Activated naive CD4-positive, alpha-beta T cell treated with anti-CD3 and anti-CD28 coated beads, Interleukin-2, amount 10 ng/mL, durations not matched to agents 7 days and 5 days (primary cell): ENCODE measurements around the gene TPCN2.

Source experiments
- CTCF ChIA-PET: fragments of 350-600 bp; sonication (Branson Sonifier 250); formaldehyde crosslinking; loops from one replicate; lab custom pipeline; 2021; ENCODE audit warnings: antibody characterized with exemption; lab: Charles Lee
- DNase-seq: peaks from one replicate; pipeline ENCODE4 v3.0.0-alpha.2; 2020
- H3K27ac Mint-ChIP-seq: one replicate; pipeline ENCODE4 v1.8.0; 2021; ENCODE audit warnings: mild to moderate bottlenecking, moderate library complexity, mixed read lengths
- H3K27me3 Mint-ChIP-seq: one replicate; pipeline ENCODE4 v1.8.0; 2021; ENCODE audit warnings: mild to moderate bottlenecking, mixed read lengths
- H3K36me3 Mint-ChIP-seq: one replicate; pipeline ENCODE4 v1.8.0; 2021; ENCODE audit warnings: mixed read lengths
- H3K4me1 Mint-ChIP-seq: one replicate; pipeline ENCODE4 v1.8.0; 2021; ENCODE audit warnings: mixed read lengths
- H3K4me3 Mint-ChIP-seq: one replicate; pipeline ENCODE4 v1.8.0; 2021; ENCODE audit warnings: mild to moderate bottlenecking, moderate library complexity, mixed read lengths
- H3K9me3 Mint-ChIP-seq: one replicate; pipeline ENCODE4 v1.8.0; 2021; ENCODE audit warnings: mixed read lengths

Gene TPCN2

DNA sequence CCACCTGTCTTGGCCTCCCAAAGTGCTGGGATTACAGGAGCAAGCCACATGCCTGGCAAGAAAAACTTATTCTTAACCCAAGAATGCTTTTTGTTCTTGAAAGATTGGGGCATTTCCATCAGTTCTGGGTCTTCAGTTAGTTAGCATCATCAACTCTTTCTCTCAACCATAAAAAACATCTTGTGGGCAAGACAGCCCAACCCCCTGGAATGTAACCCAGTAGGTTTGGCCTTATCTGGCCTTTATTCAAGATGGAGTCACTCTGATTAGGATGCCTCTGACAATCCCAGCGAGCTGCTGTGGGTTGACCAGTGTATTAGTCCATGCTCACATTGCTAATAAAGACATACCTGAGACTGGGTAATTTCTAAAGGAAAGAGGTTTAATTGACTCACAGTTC, 9.2 kb upstream of the TPCN2 start:
- H3K4me1 Mint-ChIP-seq, result no peaks in the 10 kb centered on the region
- no peaks in the 10 kb centered on the region for H3K36me3 Mint-ChIP-seq
- DNase-seq, result no peak
- H3K27ac Mint-ChIP-seq, result no peak overlapping the region
- CTCF ChIA-PET, result no interaction called here
- no peaks in the 10 kb centered on the region for H3K9me3 Mint-ChIP-seq
- H3K27me3 Mint-ChIP-seq, result peaks cover 42% of the 10 kb centered on the region
- no peak overlapping the region for H3K4me3 Mint-ChIP-seq

DNA sequence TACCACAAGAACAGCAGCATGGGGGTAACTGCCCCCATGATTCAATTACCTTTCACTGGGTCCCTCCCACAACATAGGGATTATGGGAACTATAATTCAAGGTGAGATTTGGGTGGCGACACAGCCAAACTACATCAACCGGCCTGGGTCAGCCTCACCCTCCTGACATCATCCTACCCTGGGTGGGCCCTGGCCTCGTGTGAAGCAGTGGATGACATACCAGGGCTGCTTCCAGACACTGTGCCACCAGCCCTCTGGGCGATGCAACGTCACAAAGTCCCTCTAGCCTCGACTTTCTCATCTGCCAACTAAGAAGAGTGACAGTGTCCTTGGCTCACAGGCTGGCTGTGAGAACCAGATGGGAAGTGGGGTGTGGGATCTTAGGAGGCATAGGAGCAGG, 8.7 kb upstream of the TPCN2 start:
- CTCF ChIA-PET, result no interaction called here
- Mint-ChIP-seq H3K36me3 (no peaks in the 10 kb centered on the region), H3K4me3 (no peak overlapping the region), H3K27ac (no peak overlapping the region), H3K9me3 (no peaks in the 10 kb centered on the region), H3K27me3 (peaks cover 42% of the 10 kb centered on the region), H3K4me1 (peaks cover 2% of the 10 kb centered on the region)
- no peak for DNase-seq

DNA sequence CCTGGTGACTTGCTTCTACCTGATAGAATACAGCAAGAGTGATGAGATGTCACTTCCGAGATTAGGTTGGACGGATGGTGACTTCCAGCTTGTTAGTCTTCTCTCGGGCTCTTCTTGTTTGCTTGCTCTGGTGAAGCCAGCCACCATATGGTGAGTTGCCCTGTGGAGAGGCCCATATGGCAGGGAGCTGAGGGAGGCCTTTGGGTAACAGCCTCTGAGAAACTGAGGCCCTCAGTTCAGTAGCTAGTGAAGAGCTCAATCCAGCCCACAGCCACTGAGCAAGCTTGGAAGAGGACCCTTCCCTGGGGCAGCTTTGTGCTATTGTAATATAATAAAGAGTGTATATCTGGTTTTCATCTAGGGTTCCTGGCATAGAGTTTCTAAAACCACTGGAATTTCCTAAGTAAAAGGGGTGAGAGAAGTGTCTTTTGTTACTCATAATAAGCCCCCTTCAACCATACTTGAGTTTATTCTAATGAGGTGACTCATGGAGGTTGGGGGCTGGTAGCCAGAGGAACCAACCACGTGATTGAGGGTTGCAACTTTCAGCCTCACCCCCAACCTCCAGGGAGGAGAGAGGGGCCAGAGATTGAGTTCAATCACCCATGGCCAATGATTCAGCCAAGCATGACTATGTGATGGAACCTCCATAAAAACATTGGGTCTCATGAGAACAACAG, 8.0 kb upstream of the TPCN2 start:
- no peak for DNase-seq
- Mint-ChIP-seq H3K27me3 (peaks cover 42% of the 10 kb centered on the region), H3K27ac (no peak overlapping the region), H3K36me3 (no peaks in the 10 kb centered on the region), H3K9me3 (no peaks in the 10 kb centered on the region), H3K4me3 (no peak overlapping the region), H3K4me1 (peaks cover 2% of the 10 kb centered on the region)
- CTCF ChIA-PET, result no interaction called here

DNA sequence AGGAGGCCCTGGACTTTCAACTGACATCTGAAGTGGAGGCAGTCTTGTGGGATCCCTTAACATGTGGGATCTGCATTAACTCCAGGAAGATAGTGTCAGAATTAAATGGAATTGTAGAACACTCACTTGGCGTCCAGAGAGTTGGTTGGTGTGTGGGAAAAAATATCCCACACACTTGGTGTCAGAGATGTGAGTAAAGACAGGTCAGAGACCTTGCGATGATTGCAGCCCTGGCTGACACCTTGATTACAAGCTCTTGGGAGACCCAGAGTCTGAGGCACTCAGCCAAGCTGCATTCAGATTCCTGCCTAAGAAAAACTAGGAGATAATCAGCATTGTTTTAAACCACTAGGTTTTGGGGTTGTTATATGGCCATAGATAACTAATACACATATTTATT, 7.2 kb upstream of the TPCN2 start:
- Mint-ChIP-seq H3K9me3 (no peaks in the 10 kb centered on the region), H3K4me3 (no peak overlapping the region), H3K4me1 (peaks cover 2% of the 10 kb centered on the region), H3K27ac (no peak overlapping the region), H3K27me3 (peaks cover 44% of the 10 kb centered on the region), H3K36me3 (no peaks in the 10 kb centered on the region)
- CTCF ChIA-PET, result no interaction called here
- no peak for DNase-seq

DNA sequence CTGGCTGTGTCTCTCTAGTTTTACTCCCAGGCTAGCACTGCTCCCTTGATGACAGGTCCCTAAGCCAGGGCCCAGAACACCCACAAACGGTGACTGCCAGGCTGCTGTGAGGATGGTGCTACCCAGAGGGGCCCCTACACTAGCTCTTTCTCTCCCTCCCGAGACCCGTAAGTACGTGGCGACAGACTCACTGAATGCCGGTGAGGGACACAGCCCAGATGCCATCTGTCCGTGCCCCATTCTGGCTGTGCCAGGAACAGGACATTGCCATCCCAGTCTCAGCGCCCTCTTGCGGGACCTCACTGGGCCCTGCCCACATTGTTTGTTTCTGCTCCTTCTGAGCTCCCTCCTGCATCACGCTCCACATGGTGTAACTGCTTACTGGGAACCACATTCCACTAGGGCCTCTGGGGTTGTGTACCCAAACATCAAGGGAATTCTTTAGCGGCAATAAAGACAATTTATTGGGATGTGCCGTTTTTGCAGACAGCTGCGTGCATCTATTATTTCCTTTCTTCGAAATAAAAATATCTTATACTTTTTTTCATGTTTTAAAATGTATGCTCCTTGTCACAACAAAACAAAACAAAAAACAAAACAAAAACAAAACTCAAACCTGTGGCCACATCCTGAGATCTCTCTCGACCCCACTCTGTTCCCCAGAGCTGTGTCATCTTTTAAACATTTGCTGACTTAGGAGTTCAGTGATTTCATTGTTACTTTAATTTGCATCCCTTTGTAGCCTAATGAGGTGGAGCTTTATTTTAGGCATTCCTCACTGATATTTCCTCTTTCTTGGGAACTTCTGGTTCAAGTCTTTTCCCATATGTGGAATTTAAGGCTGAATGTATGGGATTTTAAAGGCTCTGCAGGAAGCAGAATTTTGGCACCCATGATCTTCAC, 4.4 kb upstream of the TPCN2 start:
- DNase-seq, result peak; percentile 49
- Mint-ChIP-seq H3K4me1 (peaks cover 14% of the 10 kb centered on the region), H3K36me3 (no peaks in the 10 kb centered on the region), H3K27me3 (peaks cover 53% of the 10 kb centered on the region), H3K27ac (no peak overlapping the region), H3K4me3 (no peak overlapping the region), H3K9me3 (no peaks in the 10 kb centered on the region)
- CTCF ChIA-PET, result interaction anchor here (1.3 to 1.6 kb wide), 2 partner anchors 29 to 43 kb away, joined by 3 to 5 read pairs; no protein-coding TSS in a partner anchor

DNA sequence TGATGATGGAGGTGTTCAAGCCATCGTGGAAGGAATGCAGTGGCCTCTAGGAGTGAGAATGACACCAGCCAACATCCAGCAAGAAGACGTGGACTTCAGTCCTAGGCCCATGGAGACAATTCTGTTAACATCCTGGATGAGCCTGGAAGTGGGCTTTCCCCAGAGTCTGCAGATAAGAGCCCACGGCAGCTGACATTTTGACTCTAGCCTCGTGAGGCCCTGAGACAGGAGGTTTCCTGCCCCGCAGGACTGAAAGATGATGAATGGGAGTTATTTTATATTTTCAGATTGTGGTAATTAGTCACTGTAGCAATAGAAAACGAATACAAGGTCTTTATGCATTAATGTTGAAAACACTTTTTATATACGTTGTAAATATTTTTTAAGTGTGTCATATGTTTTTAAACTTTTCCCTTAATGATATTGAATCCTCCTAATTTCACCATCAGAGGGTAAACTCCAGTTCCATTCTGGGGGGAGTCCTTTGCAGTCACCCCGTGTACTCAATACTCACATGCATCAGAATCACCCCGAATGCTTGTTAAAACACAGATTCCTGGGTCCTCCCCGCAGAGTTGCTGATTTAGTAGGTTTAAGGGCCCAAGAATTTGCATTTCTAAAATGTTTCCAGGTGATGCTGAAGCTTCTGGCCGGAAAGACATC, 570 bp upstream of the TPCN2 start:
- peak overlapping the region; percentile 76 for H3K4me3 Mint-ChIP-seq
- peaks cover 39% of the 10 kb centered on the region for H3K4me1 Mint-ChIP-seq
- peaks cover 38% of the 10 kb centered on the region for H3K27me3 Mint-ChIP-seq
- CTCF ChIA-PET, result no interaction called here
- no peaks in the 10 kb centered on the region for H3K9me3 Mint-ChIP-seq
- H3K27ac Mint-ChIP-seq, result peak overlapping the region; percentile 85
- no peak for DNase-seq
- no peaks in the 10 kb centered on the region for H3K36me3 Mint-ChIP-seq

DNA sequence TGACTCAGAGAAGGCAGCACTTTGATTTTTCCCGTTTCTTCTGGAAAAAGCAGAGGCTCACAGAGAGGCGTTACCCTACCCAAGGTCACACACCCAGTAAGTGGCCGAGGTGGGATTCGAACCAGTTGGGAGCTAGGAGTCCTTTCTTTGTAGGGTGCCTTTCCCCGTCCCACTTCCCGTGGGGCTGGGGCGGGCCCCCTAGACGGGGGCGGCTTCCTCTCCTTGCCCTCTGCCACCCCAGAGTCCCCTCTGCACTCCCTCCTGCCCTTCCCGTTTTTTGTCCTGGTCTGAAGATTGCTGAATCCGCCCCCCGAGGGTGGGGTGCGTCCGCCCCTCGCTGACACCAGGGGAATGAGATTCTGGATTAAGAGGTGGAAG, 747 bp downstream of the TPCN2 start:
- CTCF ChIA-PET, result no interaction called here
- Mint-ChIP-seq H3K27me3 (peaks cover 29% of the 10 kb centered on the region), H3K9me3 (no peaks in the 10 kb centered on the region), H3K36me3 (no peaks in the 10 kb centered on the region), H3K27ac (peak overlapping the region; percentile 78), H3K4me1 (peaks cover 39% of the 10 kb centered on the region), H3K4me3 (peak overlapping the region; percentile 81)
- DNase-seq, result peak; percentile 51

DNA sequence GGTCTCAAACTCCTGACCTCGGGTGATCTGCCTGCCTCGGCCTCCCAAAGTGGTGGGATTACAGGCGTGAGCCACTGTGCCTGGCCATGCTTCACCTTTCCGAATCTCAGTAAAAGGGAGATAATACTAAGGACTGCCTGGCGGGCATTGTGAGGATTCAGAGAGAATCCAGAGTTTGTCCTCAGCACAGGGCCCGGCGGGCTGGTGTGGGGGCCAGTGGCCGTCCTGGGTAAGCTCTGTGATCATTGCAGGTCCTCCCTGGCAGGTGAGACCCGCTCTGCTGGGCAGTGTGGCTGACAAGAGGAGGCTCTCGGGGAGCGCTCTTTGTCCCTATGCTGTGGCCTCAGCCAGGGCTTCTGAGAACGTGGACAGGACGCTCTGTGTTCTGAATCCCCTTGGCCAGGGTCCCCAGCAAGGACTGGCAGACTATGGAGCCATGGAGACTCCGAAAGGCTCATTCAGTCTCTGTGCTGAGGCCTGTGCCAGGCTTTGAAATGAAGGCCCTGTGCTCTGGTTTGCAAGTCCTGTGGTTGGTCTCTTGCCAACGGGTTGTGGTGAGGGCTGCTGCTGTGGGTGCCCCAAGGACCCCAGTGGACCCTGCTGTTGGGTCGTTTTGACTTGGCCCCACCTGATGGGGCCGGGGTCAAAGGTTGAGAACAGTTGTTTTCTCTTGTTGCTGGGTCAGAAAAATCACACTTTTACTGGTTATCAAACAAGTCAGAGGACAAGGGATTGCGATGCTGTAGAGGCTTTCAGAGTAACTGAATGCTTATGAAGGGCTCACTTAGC, 2.1 kb downstream of the TPCN2 start:
- peak overlapping the region; percentile 35 for H3K4me3 Mint-ChIP-seq
- no peak for DNase-seq
- no peaks in the 10 kb centered on the region for H3K9me3 Mint-ChIP-seq
- H3K27me3 Mint-ChIP-seq, result peaks cover 17% of the 10 kb centered on the region
- peaks cover 3% of the 10 kb centered on the region for H3K36me3 Mint-ChIP-seq
- peak overlapping the region; percentile 70 for H3K27ac Mint-ChIP-seq
- peaks cover 38% of the 10 kb centered on the region for H3K4me1 Mint-ChIP-seq
- CTCF ChIA-PET, result no interaction called here

DNA sequence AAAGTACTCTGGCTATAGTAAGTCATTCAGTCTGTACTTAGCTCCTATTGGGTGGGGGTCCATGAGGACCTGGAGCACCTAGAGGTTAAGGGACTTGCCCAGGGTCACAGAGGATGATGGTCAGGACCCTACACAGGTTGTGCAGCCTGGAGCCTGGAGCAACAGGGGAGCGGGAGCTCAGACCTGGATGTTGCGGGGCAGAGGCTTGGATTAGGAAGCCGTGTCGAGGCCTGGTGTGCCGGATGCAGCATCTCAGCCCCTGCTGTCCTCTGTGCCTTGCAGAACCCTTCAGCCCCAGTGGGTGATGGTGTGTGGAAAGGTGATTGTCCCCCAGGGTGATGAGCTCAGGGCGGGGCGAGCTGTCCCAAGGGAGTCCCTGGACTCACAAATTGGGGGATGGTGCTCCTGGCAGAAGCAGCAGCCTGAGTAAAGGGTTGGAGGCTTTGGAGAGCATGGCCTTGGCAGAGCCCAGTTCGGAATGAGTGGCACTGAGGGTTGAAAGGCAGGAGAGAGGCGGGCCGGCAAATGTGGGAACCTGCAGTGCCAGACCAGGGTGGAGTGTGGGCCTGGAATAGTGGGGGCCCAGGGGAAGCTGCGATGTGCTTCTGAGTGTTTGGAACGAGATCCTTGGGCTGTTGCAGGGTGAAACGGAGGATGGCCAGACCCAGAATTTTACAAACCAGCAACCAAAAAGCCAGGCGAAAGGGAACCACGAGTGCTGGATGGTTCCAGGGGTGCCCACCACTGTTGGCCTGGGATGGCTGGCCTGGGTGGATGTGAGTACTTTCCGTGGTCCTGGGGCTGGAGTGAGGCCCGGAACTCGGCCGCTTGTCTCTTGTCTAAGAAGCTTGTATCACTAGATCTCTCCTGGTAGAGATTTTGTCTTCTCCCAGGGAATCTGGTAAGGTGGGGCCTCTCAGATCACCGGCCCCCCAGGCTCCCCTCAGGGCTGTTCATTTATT, 2.9 kb downstream of the TPCN2 start:
- DNase-seq, result no peak
- peaks cover 8% of the 10 kb centered on the region for H3K27me3 Mint-ChIP-seq
- H3K9me3 Mint-ChIP-seq, result no peaks in the 10 kb centered on the region
- CTCF ChIA-PET, result no interaction called here
- peak overlapping the region; percentile 35 for H3K4me3 Mint-ChIP-seq
- peaks cover 41% of the 10 kb centered on the region for H3K4me1 Mint-ChIP-seq
- H3K27ac Mint-ChIP-seq, result peak overlapping the region; percentile 70
- peaks cover 3% of the 10 kb centered on the region for H3K36me3 Mint-ChIP-seq

DNA sequence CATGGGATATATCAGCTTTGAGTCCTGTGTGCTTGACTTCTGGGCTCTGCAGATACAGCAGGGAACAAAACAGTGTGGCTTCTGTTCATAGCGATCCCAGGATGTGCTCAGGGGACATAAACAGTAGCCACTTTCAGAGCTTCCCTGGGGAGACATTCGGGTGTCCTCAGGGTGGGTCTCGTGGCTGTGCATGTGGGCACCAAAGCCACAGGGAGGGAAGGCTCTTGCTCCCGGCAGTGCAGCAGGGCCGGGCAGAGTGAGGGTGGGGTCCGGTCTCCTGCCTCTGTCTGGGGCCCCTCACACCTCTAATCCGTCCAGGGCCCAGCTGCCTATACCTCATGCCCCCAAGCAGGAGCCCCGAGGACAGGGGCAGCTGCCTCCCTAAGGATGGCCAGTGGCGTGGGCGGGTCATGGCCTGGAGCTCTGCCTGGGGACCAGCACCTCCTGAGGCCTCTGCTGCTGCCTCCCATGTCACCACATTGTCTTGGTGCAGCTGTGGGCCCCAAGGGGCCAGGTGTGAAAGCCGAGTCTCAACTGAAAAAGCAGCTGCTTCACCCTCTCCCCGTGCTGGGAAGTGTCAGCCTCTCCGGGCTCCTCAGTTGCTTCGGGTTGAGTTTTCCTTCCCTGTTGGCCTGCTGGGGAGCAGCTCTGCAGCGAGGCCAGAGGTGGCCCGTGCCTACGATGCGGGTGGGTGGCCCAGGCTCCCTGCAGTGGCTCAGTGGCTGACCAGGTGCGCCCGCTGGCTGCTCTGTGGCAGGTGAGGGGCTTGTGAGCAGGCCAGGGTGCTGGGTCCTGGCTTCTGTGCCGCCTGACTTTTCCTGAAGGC, 3.8 kb downstream of the TPCN2 start:
- peaks cover 3% of the 10 kb centered on the region for H3K36me3 Mint-ChIP-seq
- no peaks in the 10 kb centered on the region for H3K9me3 Mint-ChIP-seq
- CTCF ChIA-PET, result no interaction called here
- peak overlapping the region; percentile 49 for H3K27ac Mint-ChIP-seq
- no peak overlapping the region for H3K4me3 Mint-ChIP-seq
- peaks cover 37% of the 10 kb centered on the region for H3K4me1 Mint-ChIP-seq
- peaks cover 4% of the 10 kb centered on the region for H3K27me3 Mint-ChIP-seq
- no peak for DNase-seq

DNA sequence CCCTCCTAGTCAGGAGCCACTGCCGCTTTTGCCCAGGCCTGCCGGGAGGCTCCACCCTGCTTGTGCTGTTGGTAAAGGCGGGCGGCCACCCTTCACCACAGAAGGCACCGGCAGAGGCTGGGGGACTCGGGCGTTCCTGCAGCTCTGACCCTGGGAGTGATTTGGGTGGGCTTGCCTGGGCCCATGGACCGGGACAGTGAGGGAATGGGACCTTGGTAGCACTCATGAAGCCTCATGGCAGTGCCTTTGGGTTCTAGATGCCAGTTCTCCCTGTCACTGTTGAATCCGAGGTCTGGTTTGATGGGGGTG, 4.4 kb downstream of the TPCN2 start:
- Mint-ChIP-seq H3K9me3 (no peaks in the 10 kb centered on the region), H3K4me1 (peaks cover 32% of the 10 kb centered on the region), H3K36me3 (peaks cover 3% of the 10 kb centered on the region), H3K27me3 (no peaks in the 10 kb centered on the region), H3K27ac (no peak overlapping the region), H3K4me3 (no peak overlapping the region)
- no peak for DNase-seq
- CTCF ChIA-PET, result no interaction called here

DNA sequence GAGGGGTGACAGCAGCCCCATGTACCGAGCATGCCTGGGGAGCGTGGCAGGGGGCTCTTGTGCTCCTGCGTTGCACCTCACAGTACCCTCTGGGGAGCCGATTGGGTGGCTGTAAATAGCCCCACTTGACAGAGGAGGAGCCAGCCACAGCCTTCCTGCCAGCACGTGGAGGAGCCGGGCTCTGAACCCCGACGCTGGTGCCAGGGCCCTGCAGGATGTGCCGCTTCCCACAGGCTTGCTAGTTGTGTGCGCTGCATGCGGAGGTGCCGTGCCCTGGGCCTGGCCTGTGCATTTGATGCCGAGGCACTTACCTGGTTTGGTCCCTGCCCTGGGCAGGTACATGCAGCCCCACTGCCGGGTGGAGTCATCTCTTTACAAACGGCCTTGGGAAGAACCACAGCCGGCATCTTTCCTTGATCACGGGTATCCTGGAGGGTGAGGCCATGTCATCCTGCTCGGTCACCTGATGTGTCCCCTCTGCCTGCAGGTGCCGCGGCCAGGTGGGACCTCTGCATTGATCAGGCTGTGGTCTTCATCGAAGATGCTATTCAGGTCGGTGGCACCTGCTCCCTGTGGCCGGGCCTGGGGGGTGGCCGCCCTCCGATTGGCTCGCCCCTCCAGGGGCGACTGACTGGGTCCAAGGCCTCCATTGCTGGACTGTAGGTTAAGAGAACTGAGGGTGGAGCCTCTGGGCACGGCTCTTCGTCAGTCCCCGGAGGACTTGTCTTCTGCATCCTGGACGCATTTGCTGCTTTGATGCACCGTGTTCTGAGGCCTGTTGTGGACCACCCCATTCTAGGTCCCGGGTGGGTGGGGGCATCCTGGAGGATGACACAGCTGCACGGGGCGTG, 5.0 kb downstream of the TPCN2 start:
- DNase-seq, result no peak
- H3K27me3 Mint-ChIP-seq, result no peaks in the 10 kb centered on the region
- CTCF ChIA-PET, result no interaction called here
- H3K4me1 Mint-ChIP-seq, result peaks cover 28% of the 10 kb centered on the region
- H3K4me3 Mint-ChIP-seq, result no peak overlapping the region
- H3K27ac Mint-ChIP-seq, result no peak overlapping the region
- no peaks in the 10 kb centered on the region for H3K9me3 Mint-ChIP-seq
- peaks cover 3% of the 10 kb centered on the region for H3K36me3 Mint-ChIP-seq
